Activated T-cell treated with anti-CD3 and anti-CD28 coated beads for 4 hours (primary cell): ENCODE data around the gene PTGER2.

ENCODE experiments used
- DNase-seq: peaks from one replicate; pipeline ENCODE4 v3.0.0-alpha.2; 2020

The PTGER2 gene

GRCh38 chr14:52342849-52343596 lies 28.9 kb downstream of the PTGER2 start:
- no peak for DNase-seq

GRCh38 chr14:52346778-52347177 lies 32.7 kb downstream of the PTGER2 start:
- DNase-seq, result no peak

- no peak for DNase-seq
Measured at GRCh38 chr14:52348279-52348678, 34.2 kb downstream of the PTGER2 start.

GRCh38 chr14:52348776-52349175 lies 34.7 kb downstream of the PTGER2 start:
- no peak for DNase-seq

- no peak for DNase-seq
Measured at GRCh38 chr14:52349731-52350130, 35.6 kb downstream of the PTGER2 start.

- no peak for DNase-seq
Measured at GRCh38 chr14:52350445-52350844, 36.3 kb downstream of the PTGER2 start.

GRCh38 chr14:52351233-52352060 lies 37.3 kb downstream of the PTGER2 start:
- DNase-seq, result no peak

- no peak for DNase-seq
Measured at GRCh38 chr14:52352061-52352491, 38.0 kb downstream of the PTGER2 start.

GRCh38 chr14:52352569-52352968 lies 38.5 kb downstream of the PTGER2 start:
- no peak for DNase-seq

- DNase-seq, result no peak
Measured at GRCh38 chr14:52354242-52354641, 40.1 kb downstream of the PTGER2 start.

- DNase-seq, result no peak
Measured at GRCh38 chr14:52355016-52355431, 40.9 kb downstream of the PTGER2 start.

- DNase-seq, result no peak
Measured at GRCh38 chr14:52355526-52355925, 41.4 kb downstream of the PTGER2 start.

- DNase-seq, result no peak
Measured at GRCh38 chr14:52356025-52356424, 41.9 kb downstream of the PTGER2 start.

GRCh38 chr14:52360831-52361230 lies 46.7 kb downstream of the PTGER2 start:
- no peak for DNase-seq

- no peak for DNase-seq
Measured at GRCh38 chr14:52363041-52363704, 49.1 kb downstream of the PTGER2 start.

GRCh38 chr14:52363961-52364360 lies 49.8 kb downstream of the PTGER2 start:
- no peak for DNase-seq

GRCh38 chr14:52365071-52365470 lies 51.0 kb downstream of the PTGER2 start:
- DNase-seq, result no peak

GRCh38 chr14:52366796-52367315 lies 52.7 kb downstream of the PTGER2 start:
- DNase-seq, result no peak

- DNase-seq, result no peak
Measured at GRCh38 chr14:52369305-52369801, 55.2 kb downstream of the PTGER2 start.

GRCh38 chr14:52370406-52370935 lies 56.4 kb downstream of the PTGER2 start:
- no peak for DNase-seq

- DNase-seq, result no peak
Measured at GRCh38 chr14:52377940-52378339, 63.8 kb downstream of the PTGER2 start.
